ENCODE data around the gene SPART. TPM values are rescaled to one million over a fixed set of nuclear protein-coding genes. Genes with fewer than 3 reads are reported as not detected.

Gene SPART
- total and polyA plus RNA-seq, 2 of the 8 experiments (the other 6 are each of a cell fraction or from before 2014, with no cell fraction given) = 27.2 to 74.1 TPM

GRCh38 chr13:36353001-36353400, 6.8 kb upstream of the SPART start:
- Histone ChIP-seq H3K14ac (ENCODE audit: insufficient read length) (no peak overlapping the region), H3K36me3 (ENCODE audit: control insufficient read depth in 2 of 4, insufficient read depth in 4 of 4, low read length in 3 of 4) (no peaks in the 10 kb centered on the region; a peak in 1 of 8 replicates), H2BK15ac (ENCODE audit: low read length) (no peak overlapping the region), H3K27me3 (replicated peaks in 1 of 4; ENCODE audit: control insufficient read depth in 3 of 4, extremely low read depth in 1 of 4, insufficient read depth in 3 of 4, low read length in 3 of 4) (0 out of 7 replicates have a peak, but pooled peaks cover 0 to 2% (median 0%) of the 10 kb centered on the region in 4 experiments), H3K79me1 (ENCODE audit: low read depth, low read length) (no peaks in the 10 kb centered on the region), H4K8ac (ENCODE audit: extremely low read depth, insufficient read depth, low read length) (no peak overlapping the region), H3K56ac (replicated peaks; ENCODE audit: insufficient read length, low read depth, low read length) (no peak overlapping the region), H2AFZ (ENCODE audit: low read length) (no peak overlapping the region), H3K4ac (replicated peaks; ENCODE audit: insufficient read length, low read depth, low read length) (no peak overlapping the region), H3K27ac (ENCODE audit: low read depth, low read length) (no peak overlapping the region), H3K9ac (replicated peaks in 1 of 4; ENCODE audit: extremely low read depth in 1 of 4, low read depth in 3 of 4, low read length in 3 of 4) (no peak overlapping the region), H3K18ac (ENCODE audit: extremely low read depth, low read length) (no peak overlapping the region), H3K23me2 (ENCODE audit: low read depth, low read length) (no peaks in the 10 kb centered on the region), H4K5ac (ENCODE audit: insufficient read length, low read depth, low read length) (no peak overlapping the region), H2BK120ac (replicated peaks; ENCODE audit: low read depth, low read length) (no peak overlapping the region), H2BK20ac (ENCODE audit: low read length) (no peak overlapping the region), H3K4me1 (replicated peaks in 1 of 4; ENCODE audit: control insufficient read depth in 3 of 4, insufficient read depth in 4 of 4, low read length in 3 of 4) (no peaks in the 10 kb centered on the region), H4K20me1 (replicated peaks in 1 of 2; ENCODE audit: control insufficient read depth in 1 of 2, insufficient read depth in 2 of 2, low read length in 2 of 2) (no peaks in the 10 kb centered on the region), H3K9me3 (ENCODE audit: insufficient read depth in 2 of 2, low read depth in 1 of 2, low read length in 1 of 2) (no peaks in the 10 kb centered on the region), H3K4me2 (ENCODE audit: insufficient read depth in 1 of 2, low read depth in 2 of 2, low read length in 2 of 2) (no peak overlapping the region), H3K79me2 (ENCODE audit: control insufficient read depth in 1 of 2, insufficient read depth in 2 of 2, low read length in 2 of 2) (no peaks in the 10 kb centered on the region), H4K91ac (replicated peaks; ENCODE audit: insufficient read length, low read length) (no peak overlapping the region), H3K4me3 (ENCODE audit: extremely low read depth in 1 of 4, insufficient read depth in 2 of 4, low read depth in 3 of 4, low read length in 4 of 4) (no peak overlapping the region), H2BK5ac (ENCODE audit: low read depth, low read length) (no peak overlapping the region), H3K23ac (ENCODE audit: insufficient read length) (no peak overlapping the region), H2AK5ac (ENCODE audit: low read depth, low read length) (no peak overlapping the region), H2BK12ac (ENCODE audit: low read depth, low read length) (no peak overlapping the region)
- POLR2A ChIA-PET (ENCODE audit: partially characterized antibody) = no interaction called here
- CTCF ChIA-PET (ENCODE audit: partially characterized antibody) = interaction anchor here (1.2 to 1.6 kb wide), 2 partner anchors 40 to 70 kb away, joined by 3 to 4 read pairs; no protein-coding TSS in a partner anchor
- DNase-seq (ENCODE audit: low read depth in 1 of 2, low spot score in 2 of 2) (no peak), FAIRE-seq (no peak)
- 85% methylated on average over 3 of the region's 3 CpGs; no CpG with 5 or more reads in 1 of the 2 experiments for WGBS, 2 experiments (ENCODE audit: extremely low coverage in 1 of 2, insufficient coverage in 1 of 2, insufficient read length in 1 of 2, insufficient replicate concordance in 2 of 2, low coverage in 1 of 2, low lambda C conversion rate in 2 of 2, missing lambda C conversion rate in 1 of 2)
- no peak for TF ChIP-seq HDAC6 (IDR thresholded peaks at IDR 0.05; ENCODE audit: low read depth, low read length)

All from H1 (cell line).